ENCODE results near the gene ASB8.
"Not testable (repeated sequence)": the region's sequence is repeated elsewhere in the genome, so short reads cannot be mapped to it uniquely, and the experiment has no call there.

Gene ASB8

DNA sequence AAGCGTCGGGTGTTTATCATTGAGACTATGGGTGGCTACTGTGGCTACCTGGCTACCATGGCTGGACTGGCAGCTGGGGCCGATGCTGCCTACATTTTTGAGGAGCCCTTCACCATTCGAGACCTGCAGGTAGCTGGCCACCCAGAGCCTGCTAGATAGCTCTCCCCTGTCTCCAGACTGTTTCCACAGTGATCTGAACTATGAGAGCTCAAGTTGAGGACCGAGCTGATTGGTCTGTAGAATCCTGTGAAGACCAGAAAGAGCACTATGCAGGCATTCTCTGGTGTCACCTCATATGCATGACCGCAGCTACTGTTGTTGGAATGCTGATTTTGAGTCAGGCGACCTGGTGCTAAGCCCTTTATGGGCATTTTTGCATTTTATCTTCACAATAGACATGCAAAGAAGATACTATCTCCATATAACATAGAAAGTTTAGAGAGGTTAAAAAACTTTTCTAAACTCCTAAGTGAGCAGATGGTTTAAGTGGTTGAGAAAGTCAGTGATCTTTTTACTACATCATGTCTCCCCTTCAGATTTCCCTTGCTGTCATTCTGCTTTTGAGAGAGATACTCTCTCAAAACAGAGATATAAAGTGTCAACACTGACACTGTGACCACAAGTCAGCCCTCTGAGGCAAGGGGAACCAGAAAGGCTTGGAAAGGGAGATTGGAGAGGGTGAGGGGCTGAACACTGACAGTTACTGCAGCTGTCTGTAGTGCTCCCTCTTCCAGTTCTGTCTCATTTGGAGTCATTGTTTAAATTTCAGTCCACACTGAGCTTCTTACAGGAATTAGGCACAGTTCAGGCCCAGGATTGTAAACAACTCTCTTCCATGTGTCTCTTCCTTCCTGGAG, 14.3 kb downstream of the ASB8 start:
- DNase-seq (ENCODE audit: low read depth in 1 of 2, low spot score in 1 of 2), result no peak

DNA sequence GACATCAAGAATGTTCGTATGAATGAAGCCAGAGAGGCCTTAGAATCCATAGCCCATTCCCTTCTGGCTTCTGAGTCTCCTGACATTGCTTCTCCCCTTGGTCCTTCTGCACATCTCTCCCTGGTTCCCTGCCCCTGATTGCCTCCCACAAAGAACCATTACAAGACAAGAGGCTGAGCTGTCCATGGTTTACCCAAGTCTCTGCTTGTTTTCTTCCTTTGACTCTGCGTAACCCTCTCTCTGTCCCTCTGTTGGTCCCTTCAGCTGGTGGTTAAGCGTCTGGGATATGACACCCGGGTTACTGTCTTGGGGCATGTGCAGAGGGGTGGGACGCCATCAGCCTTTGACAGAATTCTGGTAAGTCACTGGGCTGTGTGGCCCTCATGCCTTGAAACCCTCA, 22.3 kb downstream of the ASB8 start:
- no peak for DNase-seq (ENCODE audit: low read depth in 1 of 2, low spot score in 1 of 2)

GRCh38 chr12:48132826-48133225, 24.5 kb downstream of the ASB8 start:
- DNase-seq (ENCODE audit: low read depth in 1 of 2, low spot score in 1 of 2), result no peak

- no peak for DNase-seq (ENCODE audit: low read depth in 1 of 2, low spot score in 1 of 2)
Measured at GRCh38 chr12:48131517-48131916, 25.8 kb downstream of the ASB8 start.

- no peak for DNase-seq (ENCODE audit: low read depth in 1 of 2, low spot score in 1 of 2)
Measured at GRCh38 chr12:48129376-48129775, 27.9 kb downstream of the ASB8 start.

GRCh38 chr12:48128800-48129199, 28.5 kb downstream of the ASB8 start:
- DNase-seq (ENCODE audit: low read depth in 1 of 2, low spot score in 1 of 2), result no peak

- DNase-seq (ENCODE audit: low read depth in 1 of 2, low spot score in 1 of 2), result no peak
Measured at GRCh38 chr12:48126953-48127630, 30.2 kb downstream of the ASB8 start.

DNA sequence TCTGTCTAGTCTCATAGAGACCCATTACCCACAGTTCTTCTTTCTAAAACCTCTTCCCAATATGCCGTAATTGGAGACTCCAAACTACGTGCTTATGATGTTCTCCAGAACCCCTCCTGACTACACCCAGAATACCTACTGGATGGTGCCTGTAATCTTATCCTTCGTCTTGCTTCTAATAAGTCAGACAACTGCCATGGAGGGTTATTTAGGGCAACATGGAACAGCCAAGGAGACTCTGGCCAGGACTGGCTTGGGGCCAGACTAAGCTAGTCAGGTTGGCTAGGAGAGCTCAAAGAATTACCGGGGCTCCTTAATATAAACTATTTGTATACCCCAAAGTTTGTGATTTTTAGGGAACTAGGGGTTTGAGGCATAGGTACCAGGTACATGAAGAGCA, 31.3 kb downstream of the ASB8 start:
- no peak for DNase-seq (ENCODE audit: low read depth in 1 of 2, low spot score in 1 of 2)

GRCh38 chr12:48125542-48125941, 31.8 kb downstream of the ASB8 start:
- not testable (repeated sequence) for DNase-seq (ENCODE audit: low read depth in 1 of 2, low spot score in 1 of 2)

GRCh38 chr12:48123169-48123568, 34.1 kb downstream of the ASB8 start:
- DNase-seq (ENCODE audit: low read depth in 1 of 2, low spot score in 1 of 2), result no peak

- DNase-seq (ENCODE audit: low read depth in 1 of 2, low spot score in 1 of 2), result no peak
Measured at GRCh38 chr12:48122065-48122834, 35.1 kb downstream of the ASB8 start.

DNA sequence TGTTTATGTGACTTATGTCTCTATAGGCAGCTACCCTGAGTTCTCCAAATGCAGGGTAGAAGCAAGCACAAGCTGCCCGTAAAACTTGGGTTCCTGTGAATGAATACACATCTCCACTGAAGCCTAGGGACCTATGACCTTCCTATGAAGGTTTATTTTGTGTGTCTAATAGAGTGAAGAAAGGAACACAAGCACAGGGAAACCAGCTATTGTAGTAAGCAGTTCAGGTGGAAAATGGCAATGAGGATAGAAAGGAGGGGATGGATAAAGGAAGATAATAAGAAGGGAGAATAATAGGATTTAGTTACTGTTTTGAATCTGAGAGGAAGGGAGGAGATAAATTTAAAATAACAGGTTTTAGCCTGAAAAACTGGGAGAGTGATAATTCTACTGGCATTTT, 35.8 kb downstream of the ASB8 start:
- DNase-seq (ENCODE audit: low read depth in 1 of 2, low spot score in 1 of 2), result no peak

DNA sequence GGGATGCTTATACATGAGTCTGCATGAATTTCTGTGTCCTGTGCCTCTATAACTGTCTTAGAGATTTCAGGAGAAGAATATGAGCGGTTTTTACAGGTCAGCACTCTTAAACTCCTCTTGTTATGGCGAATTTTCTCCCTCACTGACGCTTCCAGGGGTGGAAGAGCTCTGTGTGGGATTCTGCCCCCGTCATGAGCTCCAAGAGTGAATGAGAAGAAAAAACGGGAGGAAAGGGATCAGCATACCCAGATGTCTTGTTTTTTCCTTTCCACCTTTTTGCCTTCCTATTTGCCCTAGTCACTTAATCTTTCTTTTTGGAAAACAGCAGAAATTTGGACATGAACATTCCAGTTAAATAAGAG, 37.5 kb downstream of the ASB8 start:
- no peak for DNase-seq (ENCODE audit: low read depth in 1 of 2, low spot score in 1 of 2)

DNA sequence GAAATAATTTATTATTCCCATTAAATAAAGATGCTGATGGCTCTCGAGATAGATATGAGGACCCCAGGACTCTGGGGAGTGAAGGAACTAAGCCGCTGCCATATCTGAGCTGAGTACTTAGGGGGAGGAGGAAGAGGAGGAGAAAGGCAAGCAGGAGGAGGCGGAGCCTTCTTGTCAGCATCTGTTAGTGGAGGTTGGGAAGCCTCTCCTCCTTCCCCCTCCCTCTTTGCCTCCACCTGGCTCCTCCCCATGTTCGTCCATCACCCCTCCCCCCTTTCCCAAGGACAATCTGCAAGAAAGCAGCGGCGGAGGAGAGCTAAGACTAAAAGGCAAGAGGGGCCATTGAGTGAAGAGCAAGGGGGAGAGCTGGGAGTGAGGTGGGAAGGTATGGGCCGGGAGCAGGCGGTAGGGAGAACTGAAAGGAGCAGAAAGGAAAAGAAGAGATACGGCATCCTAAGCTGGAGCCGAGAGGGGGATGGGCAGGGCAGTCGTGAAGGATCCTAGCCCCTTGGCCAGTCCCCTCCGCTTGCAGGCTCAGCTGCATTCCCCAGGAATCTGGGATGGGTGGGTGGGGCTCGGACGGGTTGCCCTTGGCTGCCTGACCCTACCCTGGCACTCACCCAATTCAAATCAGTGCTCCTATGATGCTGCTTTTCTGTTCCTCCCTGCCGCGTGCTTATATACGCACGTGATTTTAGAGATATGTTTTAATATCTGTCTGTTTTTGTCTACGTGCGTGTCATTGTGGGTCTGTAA, 38.1 kb downstream of the ASB8 start, which contains the start of gene PFKM:
Gene PFKM (plus strand): TSS at position 287 of the 756 bp plus-strand sequence. CDS start 3,411 bp downstream, outside the sequence.
- peak; percentile 35 to 74 for DNase-seq (ENCODE audit: low read depth in 1 of 2, low spot score in 1 of 2)

DNA sequence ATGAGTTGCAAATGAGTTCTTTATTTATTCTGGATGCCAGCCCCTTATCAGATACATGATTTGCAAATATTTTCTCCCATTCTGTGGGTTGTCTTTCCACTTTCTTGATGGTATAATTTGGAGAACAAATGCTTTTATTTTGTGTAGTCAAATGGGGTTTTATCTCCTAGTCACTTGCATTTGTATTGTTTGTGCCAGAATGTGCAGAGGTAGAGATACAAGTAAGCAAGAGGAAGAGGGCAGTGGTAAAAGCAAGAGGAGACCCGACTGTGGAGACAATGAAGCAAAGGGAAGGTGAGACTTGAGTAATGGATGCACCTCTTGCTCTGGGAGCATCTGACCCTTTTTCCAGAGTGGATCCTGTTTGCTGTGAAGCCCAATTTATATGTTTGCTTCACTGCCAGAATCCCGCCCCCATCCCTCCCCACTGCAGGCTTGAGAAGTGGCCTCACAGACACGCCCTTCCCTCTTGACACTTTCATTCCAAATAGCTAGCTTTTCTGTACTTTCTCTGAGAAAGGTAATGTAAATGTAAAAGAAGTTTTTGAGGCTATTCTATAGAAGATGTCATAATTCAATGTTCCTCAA, 38.9 kb downstream of the ASB8 start:
- DNase-seq (ENCODE audit: low read depth in 1 of 2, low spot score in 1 of 2), result no peak

GRCh38 chr12:48115957-48116356, 41.4 kb downstream of the ASB8 start:
- DNase-seq (ENCODE audit: low read depth in 1 of 2, low spot score in 1 of 2), result no peak

- not testable (repeated sequence) for DNase-seq (ENCODE audit: low read depth in 1 of 2, low spot score in 1 of 2)
Measured at GRCh38 chr12:48111312-48111693, 46.0 kb downstream of the ASB8 start.

DNA sequence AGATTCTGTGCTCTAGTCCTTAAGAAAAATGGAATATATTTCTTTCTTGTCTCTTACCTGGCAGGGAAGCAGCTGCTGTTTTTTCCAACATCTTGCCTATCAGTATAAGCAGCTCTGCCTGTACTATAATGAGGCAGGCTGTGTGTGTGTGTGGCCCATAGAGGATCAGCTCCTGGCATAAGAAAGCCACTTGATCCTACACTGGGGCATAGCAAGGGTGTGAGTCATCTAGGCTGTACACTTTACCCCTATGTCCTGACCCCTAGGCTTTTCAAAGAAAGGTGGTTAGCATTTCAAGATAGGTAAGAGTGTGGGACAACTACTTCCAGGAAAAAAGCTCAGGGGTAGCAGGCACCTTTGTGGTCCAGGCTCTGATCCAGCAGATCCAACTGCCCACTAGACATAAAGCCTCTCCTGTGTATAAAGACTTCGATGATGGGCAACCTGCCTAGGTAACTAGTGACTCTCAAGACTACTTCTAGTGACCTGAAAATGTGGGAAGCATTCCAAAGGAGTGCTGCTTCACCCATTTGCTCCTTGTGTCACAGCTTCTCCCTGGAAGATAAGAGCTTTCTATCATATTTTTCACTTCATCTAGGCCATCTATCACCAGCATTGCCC, 46.5 kb downstream of the ASB8 start:
- DNase-seq (ENCODE audit: low read depth in 1 of 2, low spot score in 1 of 2), result no peak

DNA sequence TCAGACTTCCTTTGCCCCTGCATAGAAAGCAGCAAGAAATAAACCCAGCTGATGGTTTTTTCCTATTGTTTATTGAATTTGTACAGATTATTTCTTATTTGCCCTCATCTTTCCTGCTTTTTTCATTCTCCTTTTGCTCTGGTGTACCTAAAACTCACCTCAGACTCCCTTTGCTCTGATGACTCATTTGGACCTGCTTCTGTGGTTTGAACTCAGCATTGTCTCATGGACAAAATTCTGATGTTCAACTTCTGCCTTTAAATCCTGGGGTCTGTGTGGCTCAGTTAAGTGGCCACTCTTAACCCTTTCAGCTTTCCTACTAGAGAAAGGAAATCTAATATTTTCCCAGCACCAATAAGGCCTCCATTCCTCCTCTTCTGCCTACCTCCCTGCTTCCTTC, 47.9 kb downstream of the ASB8 start:
- no peak for DNase-seq (ENCODE audit: low read depth in 1 of 2, low spot score in 1 of 2)

Data from activated CD4-positive, alpha-beta T cell treated with anti-CD3 and anti-CD28 coated beads, Interleukin-2, amount 50 U/mL, for 24 hours (primary cell).